Nephron (organoid): ENCODE results near the gene DACH1.

Source experiments
- H3K27ac Mint-ChIP-seq, 3 experiments: 2 replicates each; pipeline ENCODE4 v1.8.0; 2020; ENCODE audit warnings: mixed read lengths in 3 of 3, mild to moderate bottlenecking in 2 of 3, moderate library complexity in 1 of 3
- H3K27me3 Mint-ChIP-seq: 2 replicates; pipeline ENCODE4 v1.8.0; 2021; ENCODE audit warnings: low read depth, mild to moderate bottlenecking, moderate library complexity, mixed read lengths
- H3K36me3 Mint-ChIP-seq: 2 replicates; pipeline ENCODE4 v1.8.0; 2020; ENCODE audit warnings: low read depth, mixed read lengths
- H3K4me1 Mint-ChIP-seq: 2 replicates; pipeline ENCODE4 v1.8.0; 2020; ENCODE audit warnings: mixed read lengths
- H3K4me3 Mint-ChIP-seq, 3 experiments: 2 replicates each; pipeline ENCODE4 v1.8.0; 2020; ENCODE audit warnings: mild to moderate bottlenecking in 3 of 3, mixed read lengths in 3 of 3, moderate library complexity in 2 of 3
- H3K9me3 Mint-ChIP-seq: 2 replicates; pipeline ENCODE4 v1.8.0; 2020; ENCODE audit warnings: mixed read lengths
- TF ChIP-seq, protein P1 (sequence below), 3 experiments: fragments of 200-600 bp; sonication (generic); IDR thresholded peaks; one replicate each; pipeline ENCODE4 v1.5.0; 2021; ENCODE audit warnings: antibody characterized with exemption in 3 of 3; ENCODE audit not compliant: unreplicated experiment in 3 of 3

Gene DACH1

DNA sequence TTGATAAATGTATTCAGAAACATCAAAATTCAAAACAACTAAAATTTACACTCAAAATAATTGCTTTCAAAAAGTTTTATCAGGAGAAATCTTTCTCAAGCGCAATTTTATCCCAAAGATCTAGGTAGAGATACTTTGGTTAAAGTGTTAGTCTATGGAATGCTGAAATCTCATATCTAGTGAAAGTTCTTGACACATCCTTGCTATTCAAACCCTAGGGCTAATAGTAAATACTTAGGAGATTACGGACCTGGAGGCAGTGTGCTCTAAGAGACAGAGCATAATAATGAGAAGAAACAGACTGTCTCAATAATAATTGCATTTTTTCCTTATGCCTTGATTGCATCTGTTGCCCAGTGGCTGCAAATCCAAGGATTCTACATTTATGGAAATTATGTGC, 330.8 kb downstream of the DACH1 start:
- Mint-ChIP-seq H3K27me3 (no peaks in the 10 kb centered on the region), H3K36me3 (peaks cover 33% of the 10 kb centered on the region), H3K4me1 (no peaks in the 10 kb centered on the region), H3K27ac (peak overlapping the region in 1 of 3 experiments; percentile 24), H3K4me3 (no peak overlapping the region), H3K9me3 (no peaks in the 10 kb centered on the region)
- TF ChIP-seq, protein P1, sequence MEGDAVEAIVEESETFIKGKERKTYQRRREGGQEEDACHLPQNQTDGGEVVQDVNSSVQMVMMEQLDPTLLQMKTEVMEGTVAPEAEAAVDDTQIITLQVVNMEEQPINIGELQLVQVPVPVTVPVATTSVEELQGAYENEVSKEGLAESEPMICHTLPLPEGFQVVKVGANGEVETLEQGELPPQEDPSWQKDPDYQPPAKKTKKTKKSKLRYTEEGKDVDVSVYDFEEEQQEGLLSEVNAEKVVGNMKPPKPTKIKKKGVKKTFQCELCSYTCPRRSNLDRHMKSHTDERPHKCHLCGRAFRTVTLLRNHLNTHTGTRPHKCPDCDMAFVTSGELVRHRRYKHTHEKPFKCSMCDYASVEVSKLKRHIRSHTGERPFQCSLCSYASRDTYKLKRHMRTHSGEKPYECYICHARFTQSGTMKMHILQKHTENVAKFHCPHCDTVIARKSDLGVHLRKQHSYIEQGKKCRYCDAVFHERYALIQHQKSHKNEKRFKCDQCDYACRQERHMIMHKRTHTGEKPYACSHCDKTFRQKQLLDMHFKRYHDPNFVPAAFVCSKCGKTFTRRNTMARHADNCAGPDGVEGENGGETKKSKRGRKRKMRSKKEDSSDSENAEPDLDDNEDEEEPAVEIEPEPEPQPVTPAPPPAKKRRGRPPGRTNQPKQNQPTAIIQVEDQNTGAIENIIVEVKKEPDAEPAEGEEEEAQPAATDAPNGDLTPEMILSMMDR (IDR thresholded peaks at IDR 0.05; ENCODE audit: unreplicated experiment in 3 of 3) = no peak

DNA sequence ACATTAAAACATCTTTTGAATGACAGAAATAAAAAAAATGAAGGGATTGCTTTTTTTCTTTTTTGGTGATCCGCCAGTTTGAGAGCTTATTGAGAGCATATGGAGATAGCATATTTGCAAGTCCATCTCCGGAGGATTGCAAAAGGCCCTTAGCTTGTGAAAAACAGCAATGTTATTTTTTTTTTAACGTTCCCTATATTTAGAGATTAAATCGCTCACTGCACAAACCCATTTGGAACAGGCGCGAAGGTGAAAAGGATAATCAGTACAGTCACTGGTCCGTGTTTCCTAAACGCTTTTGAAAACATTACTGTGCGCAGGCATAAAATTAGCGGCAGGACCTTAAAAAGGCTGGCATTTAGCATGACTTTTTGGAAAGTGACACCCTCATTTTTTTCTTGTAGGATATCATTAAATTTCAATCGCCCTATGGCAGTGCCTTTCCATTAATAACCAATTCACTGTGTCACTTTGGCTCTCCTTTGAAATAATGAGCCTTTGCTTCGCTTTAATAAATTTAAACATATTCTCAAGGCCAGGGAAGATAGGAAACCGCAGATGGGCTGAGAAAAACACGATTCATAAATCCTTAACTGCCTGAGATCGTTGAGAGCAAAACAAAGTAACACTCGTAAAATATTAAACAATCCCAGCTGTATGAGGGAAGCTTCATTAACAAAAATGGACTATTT, 342.2 kb downstream of the DACH1 start:
- Mint-ChIP-seq H3K4me3 (peak overlapping the region; percentile 5 to 55 (median 35)), H3K4me1 (peaks cover 16% of the 10 kb centered on the region), H3K9me3 (no peaks in the 10 kb centered on the region), H3K27ac (peak overlapping the region; percentile 61 to 84 (median 73)), H3K27me3 (no peaks in the 10 kb centered on the region), H3K36me3 (peaks cover 31% of the 10 kb centered on the region)
- TF ChIP-seq, protein P1 (IDR thresholded peaks at IDR 0.05; ENCODE audit: unreplicated experiment in 3 of 3) = no peak

DNA sequence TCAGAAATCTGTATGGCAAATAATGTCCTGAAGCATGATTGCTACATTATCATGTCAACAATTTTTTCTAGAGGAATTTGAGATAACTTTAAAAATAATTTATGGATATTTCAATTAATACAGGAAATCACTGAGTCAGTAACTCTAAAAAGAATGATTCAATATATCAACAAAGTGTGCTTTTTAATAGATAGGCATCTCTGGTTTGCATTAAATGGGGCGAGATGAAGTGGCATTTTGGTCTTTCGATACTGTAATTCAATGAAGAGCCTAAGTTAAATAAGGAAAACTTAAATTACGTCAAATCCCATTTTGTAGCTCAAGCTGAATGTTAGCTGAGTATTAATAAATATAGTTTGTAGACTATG, 342.8 kb downstream of the DACH1 start:
- TF ChIP-seq, protein P1 (IDR thresholded peaks at IDR 0.05; ENCODE audit: unreplicated experiment in 3 of 3) = no peak
- peak overlapping the region in 1 of 3 experiments; percentile 5 for H3K4me3 Mint-ChIP-seq
- H3K4me1 Mint-ChIP-seq = peaks cover 16% of the 10 kb centered on the region
- H3K27ac Mint-ChIP-seq = peak overlapping the region; percentile 61 to 84 (median 73)
- no peaks in the 10 kb centered on the region for H3K9me3 Mint-ChIP-seq
- H3K36me3 Mint-ChIP-seq = peaks cover 27% of the 10 kb centered on the region
- no peaks in the 10 kb centered on the region for H3K27me3 Mint-ChIP-seq

DNA sequence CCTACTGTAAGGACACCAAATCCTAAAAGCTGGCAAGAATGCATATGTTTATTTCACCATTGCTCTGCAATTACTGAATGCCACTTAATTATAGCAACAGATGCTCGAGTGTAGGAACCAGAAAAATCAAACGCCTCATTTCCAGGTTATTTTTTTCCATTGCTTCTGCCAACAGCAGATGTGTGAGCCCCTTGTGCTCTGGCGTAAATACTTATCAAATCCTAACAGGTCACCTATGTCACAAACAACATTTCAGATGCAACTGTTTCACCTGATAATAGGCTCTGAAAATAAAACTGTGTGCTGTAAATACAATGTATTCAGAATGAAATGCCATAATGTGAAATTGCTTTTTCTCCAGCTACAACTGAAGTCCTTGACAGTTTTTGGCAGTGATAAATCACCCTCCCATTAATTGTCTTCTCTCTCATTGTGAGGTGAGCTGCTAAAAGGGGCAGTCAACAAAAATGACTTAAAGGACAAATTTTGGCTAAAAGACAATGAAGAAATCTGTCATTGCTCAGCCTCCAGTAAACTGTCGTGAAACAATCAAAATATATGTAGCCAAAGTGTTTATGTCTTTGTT, 344.0 kb downstream of the DACH1 start:
- Mint-ChIP-seq H3K4me3 (no peak overlapping the region), H3K27me3 (no peaks in the 10 kb centered on the region), H3K27ac (no peak overlapping the region), H3K36me3 (peaks cover 24% of the 10 kb centered on the region), H3K4me1 (peaks cover 16% of the 10 kb centered on the region), H3K9me3 (no peaks in the 10 kb centered on the region)
- TF ChIP-seq, protein P1 (IDR thresholded peaks at IDR 0.05; ENCODE audit: unreplicated experiment in 3 of 3) = no peak

DNA sequence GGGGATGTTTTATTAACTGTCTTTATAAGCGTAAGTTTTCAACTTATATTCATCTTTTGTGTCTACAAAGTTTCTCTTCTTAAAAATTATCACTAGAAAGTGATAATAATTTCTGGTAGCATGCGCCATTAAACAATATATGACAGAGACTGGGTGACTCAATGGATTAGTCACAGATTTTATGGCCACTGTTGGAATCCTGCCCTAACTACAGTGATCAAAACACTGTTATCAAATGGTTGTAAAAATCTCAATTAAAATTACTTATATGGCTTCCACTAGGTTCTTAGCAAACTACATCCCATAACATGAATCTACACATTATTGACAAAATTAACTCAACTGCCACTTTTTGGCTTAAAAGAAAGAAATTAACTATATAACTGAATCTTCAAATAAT, 350.0 kb downstream of the DACH1 start:
- Mint-ChIP-seq H3K36me3 (peaks cover 30% of the 10 kb centered on the region), H3K27me3 (no peaks in the 10 kb centered on the region), H3K27ac (peak overlapping the region; percentile 16 to 68 (median 37)), H3K9me3 (no peaks in the 10 kb centered on the region), H3K4me1 (peaks cover 24% of the 10 kb centered on the region), H3K4me3 (no peak overlapping the region)
- TF ChIP-seq, protein P1 (IDR thresholded peaks at IDR 0.05; ENCODE audit: unreplicated experiment in 3 of 3) = no peak

DNA sequence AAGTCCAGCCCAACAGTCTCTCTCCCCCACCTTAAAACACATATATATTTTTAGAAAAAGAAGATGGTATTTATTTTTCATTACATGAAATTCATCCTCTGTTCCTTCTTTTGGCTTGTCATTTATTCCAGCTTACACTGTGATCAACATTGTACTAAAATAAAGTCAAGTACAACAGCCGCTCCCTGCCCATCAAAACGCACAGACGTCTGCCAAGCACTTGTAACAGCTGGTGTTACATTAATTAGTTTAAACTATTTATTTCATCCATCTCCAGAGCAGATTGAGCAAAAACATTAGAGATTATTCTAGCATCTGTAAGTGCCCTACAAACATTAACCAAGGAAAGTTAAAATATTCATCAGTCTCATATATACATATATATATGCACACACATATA, 350.5 kb downstream of the DACH1 start:
- TF ChIP-seq, protein P1 (IDR thresholded peaks at IDR 0.05; ENCODE audit: unreplicated experiment in 3 of 3) = no peak

More for the DNA sequence above, 350.5 kb downstream of the DACH1 start:
- H3K9me3 Mint-ChIP-seq = no peaks in the 10 kb centered on the region
- H3K27me3 Mint-ChIP-seq = no peaks in the 10 kb centered on the region
- H3K27ac Mint-ChIP-seq = peak overlapping the region; percentile 25 to 68 (median 29)
- H3K4me1 Mint-ChIP-seq = peaks cover 24% of the 10 kb centered on the region
- no peak overlapping the region for H3K4me3 Mint-ChIP-seq
- H3K36me3 Mint-ChIP-seq = peaks cover 32% of the 10 kb centered on the region
